ENCODE measurements around the gene SLC16A10. TPM values are rescaled to one million over a fixed set of nuclear protein-coding genes. Genes with fewer than 3 reads are reported as not detected.

SLC16A10 gene
- total RNA-seq, 4 donors from 2014 or later = 0.15 to 3.4 (median 1.6) TPM

DNA sequence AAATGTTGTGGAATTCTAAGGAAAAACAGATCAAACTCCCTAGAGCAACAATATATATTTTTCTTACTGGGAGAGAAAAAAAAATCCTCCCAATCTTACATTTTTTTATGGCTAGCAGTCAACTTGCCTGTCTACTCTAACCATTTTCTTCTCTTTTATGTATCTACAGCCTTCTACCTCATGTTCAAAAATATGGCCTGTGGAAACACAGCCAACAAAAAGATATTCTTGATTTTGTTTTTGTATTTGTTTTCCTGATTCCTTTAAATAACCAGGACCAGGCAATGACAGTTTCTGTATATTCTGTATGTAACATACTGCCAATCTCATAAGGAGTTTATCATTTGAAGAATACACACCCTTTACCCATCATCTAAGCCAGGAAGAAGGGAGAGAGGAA is 13.0 kb upstream of the SLC16A10 start:
- no peak for DNase-seq
- no peaks in the 10 kb centered on the region for H3K36me3 ChIP-seq
- H3K27me3 ChIP-seq = peaks cover 0 to 47% (median 0%) of the 10 kb centered on the region in 4 donors
- H3K4me1 ChIP-seq = no peaks in the 10 kb centered on the region
- no peak overlapping the region for H3K4me3 ChIP-seq
- H3K27ac ChIP-seq = no peak overlapping the region
- no peaks in the 10 kb centered on the region for H3K9me3 ChIP-seq
- no peak for TF ChIP-seq POLR2A (IDR thresholded peaks at IDR 0.05)
- TF ChIP-seq, protein P1, sequence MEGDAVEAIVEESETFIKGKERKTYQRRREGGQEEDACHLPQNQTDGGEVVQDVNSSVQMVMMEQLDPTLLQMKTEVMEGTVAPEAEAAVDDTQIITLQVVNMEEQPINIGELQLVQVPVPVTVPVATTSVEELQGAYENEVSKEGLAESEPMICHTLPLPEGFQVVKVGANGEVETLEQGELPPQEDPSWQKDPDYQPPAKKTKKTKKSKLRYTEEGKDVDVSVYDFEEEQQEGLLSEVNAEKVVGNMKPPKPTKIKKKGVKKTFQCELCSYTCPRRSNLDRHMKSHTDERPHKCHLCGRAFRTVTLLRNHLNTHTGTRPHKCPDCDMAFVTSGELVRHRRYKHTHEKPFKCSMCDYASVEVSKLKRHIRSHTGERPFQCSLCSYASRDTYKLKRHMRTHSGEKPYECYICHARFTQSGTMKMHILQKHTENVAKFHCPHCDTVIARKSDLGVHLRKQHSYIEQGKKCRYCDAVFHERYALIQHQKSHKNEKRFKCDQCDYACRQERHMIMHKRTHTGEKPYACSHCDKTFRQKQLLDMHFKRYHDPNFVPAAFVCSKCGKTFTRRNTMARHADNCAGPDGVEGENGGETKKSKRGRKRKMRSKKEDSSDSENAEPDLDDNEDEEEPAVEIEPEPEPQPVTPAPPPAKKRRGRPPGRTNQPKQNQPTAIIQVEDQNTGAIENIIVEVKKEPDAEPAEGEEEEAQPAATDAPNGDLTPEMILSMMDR (IDR thresholded peaks at IDR 0.05) = no peak
- intact Hi-C loops (cut with DNase I) = no loop called here

DNA sequence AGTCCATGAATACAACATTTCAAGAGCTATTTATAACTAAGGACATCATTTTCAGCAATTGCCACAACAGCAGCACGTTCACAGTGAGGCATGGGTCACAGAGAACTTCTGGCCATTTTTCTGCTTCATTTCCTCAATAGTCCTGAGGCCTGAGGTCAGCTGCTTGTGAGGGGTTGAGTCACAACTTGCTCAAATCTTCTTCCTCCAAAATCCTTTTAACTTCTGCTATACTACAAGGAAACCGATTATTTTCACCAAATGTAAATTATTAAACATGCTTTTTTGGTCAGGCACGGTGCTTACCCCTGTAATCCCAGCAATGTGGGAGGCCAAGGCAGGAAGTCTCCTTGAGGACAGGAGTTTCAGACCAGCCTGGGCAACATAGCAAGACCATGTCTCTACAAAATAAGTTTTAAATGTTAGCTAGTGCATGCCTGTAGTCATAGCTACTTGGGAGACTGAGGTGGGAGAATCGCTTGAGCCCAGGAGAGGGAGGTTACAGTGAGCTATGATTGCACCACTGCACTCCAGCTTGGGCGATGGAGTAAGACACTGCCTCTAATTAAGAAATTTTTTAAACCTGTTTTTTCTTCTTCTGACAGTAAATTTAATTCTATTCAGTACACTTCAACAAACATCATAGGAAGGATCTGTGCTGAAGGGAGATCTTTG is 11.1 kb upstream of the SLC16A10 start:
- Histone ChIP-seq H3K27me3 (peaks cover 0 to 55% (median 0%) of the 10 kb centered on the region in 4 donors), H3K9me3 (no peaks in the 10 kb centered on the region), H3K36me3 (no peaks in the 10 kb centered on the region), H3K27ac (peak overlapping the region in 1 of 4 donors; percentile 14), H3K4me1 (no peaks in the 10 kb centered on the region), H3K4me3 (no peak overlapping the region)
- 49 to 70% methylated on average over 4 to 5 of the region's 5 CpGs for WGBS, 2 donors
- DNase-seq = no peak
- intact Hi-C loops (cut with DNase I) = no loop called here
- no peak for TF ChIP-seq POLR2A (IDR thresholded peaks at IDR 0.05)
- TF ChIP-seq, protein P1 (IDR thresholded peaks at IDR 0.05) = no peak

DNA sequence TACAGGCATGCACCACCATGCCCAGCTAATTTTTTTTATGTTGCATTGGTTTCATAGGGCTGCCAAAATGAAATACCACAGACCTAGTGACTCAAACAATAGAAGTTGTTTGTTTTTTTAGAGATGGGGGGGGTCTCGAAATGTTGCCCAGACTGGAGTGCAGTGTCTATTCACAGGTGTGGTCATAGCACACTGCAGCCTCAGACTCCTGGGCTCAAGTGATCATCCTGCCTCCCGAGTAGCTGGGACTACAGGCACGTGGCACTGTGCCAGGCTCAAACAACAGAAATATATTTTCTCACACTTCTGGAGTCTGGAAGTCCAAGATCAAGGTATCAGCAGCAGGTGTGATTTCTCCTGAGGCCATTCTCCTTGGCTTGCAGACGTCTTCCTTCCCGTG is 6.6 kb upstream of the SLC16A10 start:
- no peak for DNase-seq
- no peaks in the 10 kb centered on the region for H3K9me3 ChIP-seq
- H3K36me3 ChIP-seq = no peaks in the 10 kb centered on the region
- intact Hi-C loops (cut with DNase I) = no loop called here
- H3K4me3 ChIP-seq = no peak overlapping the region
- H3K27ac ChIP-seq = no peak overlapping the region
- TF ChIP-seq, protein P1 (IDR thresholded peaks at IDR 0.05) = no peak
- TF ChIP-seq POLR2A (IDR thresholded peaks at IDR 0.05) = no peak
- 21 to 22% methylated on average over 4 to 5 of the region's 5 CpGs for WGBS, 2 donors
- H3K4me1 ChIP-seq = no peaks in the 10 kb centered on the region
- peaks cover 0 to 49% (median 0%) of the 10 kb centered on the region in 4 donors for H3K27me3 ChIP-seq

DNA sequence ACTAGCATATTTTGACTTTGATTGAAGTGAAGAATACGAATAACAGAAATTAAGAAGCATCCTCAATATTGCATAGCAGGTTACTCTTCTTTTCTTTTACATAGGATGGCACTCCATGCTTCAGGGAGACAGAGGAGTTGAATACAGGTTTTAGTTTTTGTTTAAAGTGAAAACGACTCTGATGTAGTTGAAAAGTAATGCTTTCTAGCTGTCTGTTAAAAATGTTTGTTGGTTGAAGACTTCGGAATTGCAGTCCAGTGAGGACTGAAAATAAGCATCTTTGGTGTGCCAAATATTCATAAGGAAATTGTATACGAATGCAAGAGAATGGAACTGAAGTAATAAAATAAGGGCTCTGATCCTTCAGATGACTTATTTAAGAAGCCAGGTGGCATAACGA is 618 bp upstream of the SLC16A10 start:
- Histone ChIP-seq H3K9me3 (no peaks in the 10 kb centered on the region), H3K27ac (no peak overlapping the region), H3K36me3 (no peaks in the 10 kb centered on the region), H3K4me1 (peaks cover 0 to 23% (median 6%) of the 10 kb centered on the region in 3 donors), H3K27me3 (peaks cover 0 to 81% (median 0%) of the 10 kb centered on the region in 4 donors), H3K4me3 (peak overlapping the region; percentile 42 to 79 (median 52))
- TF ChIP-seq, protein P1 (IDR thresholded peaks at IDR 0.05) = no peak
- no peak for TF ChIP-seq POLR2A (IDR thresholded peaks at IDR 0.05)
- intact Hi-C loops (cut with DNase I) = no loop called here
- no peak for DNase-seq
- 4 to 15% methylated on average over 5 of the region's 5 CpGs for WGBS, 2 donors

DNA sequence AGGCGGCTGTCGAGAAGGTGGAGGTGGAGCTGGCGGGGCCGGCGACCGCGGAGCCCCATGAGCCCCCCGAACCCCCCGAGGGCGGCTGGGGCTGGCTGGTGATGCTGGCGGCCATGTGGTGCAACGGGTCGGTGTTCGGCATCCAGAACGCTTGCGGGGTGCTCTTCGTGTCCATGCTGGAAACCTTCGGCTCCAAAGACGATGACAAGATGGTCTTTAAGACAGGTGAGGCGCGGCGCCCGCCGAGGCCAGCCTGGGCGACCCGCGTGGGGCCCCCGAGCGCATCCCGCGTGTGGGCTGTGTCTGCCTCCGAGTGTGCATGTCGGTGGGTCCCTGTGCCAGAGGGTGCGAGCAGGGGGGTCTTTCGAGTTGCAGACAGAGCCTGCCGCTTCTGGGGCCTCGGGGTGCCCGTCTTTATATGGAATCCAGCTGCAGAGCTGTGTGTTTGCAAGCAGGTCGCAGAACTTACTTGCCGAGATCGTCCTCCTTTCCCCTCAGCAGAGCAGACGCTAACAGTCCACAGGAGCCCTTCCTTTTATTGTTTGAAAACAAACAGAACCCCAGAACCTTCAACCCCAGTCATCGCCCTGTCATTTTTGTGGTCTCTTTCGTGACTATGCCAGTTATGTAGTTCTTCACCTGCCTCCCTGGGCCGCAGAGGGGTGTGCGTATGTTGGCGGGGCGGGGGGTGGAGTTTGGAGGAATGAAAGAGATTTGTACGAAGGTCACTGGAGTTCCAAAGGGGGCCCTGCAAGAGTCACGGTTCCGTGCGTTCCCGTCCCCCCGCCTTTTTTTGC is 766 bp downstream of the SLC16A10 start:
- no peak for TF ChIP-seq POLR2A (IDR thresholded peaks at IDR 0.05)
- TF ChIP-seq, protein P1 (IDR thresholded peaks at IDR 0.05) = no peak
- Histone ChIP-seq H3K36me3 (no peaks in the 10 kb centered on the region), H3K9me3 (no peaks in the 10 kb centered on the region), H3K4me1 (peaks cover 0 to 23% (median 6%) of the 10 kb centered on the region in 3 donors), H3K27ac (no peak overlapping the region), H3K27me3 (peaks cover 0 to 91% (median 0%) of the 10 kb centered on the region in 4 donors), H3K4me3 (peak overlapping the region; percentile 42 to 79 (median 52))
- intact Hi-C loops (cut with DNase I) = no loop called here
- WGBS, 2 donors = 1% methylated on average over 10 to 34 of the region's 54 CpGs
- no peak for DNase-seq
